PFSK-1 (cell line): ENCODE measurements around the gene SLC43A3.

Experiments used
- FOXP2 ChIP-seq: optimal IDR thresholded peaks from 2 replicates; pipeline ENCODE3; 2011; ENCODE audit warnings: borderline replicate concordance, control low read depth, inconsistent platforms; ENCODE audit not compliant: insufficient read depth; ENCODE audit errors: extremely low read length, extremely low read depth
- POLR2AphosphoS5 ChIP-seq: IDR thresholded peaks from 2 replicates; pipeline ENCODE4 v1.6.1; 2012; ENCODE audit warnings: low read depth, mild to moderate bottlenecking, control low read depth, low read length, moderate library complexity
- REST ChIP-seq, 2 experiments: IDR thresholded peaks; 2 replicates each; pipeline versions ENCODE4 v1.6.1 to v1.8.0; 2011 to 2012; ENCODE audit warnings: low read depth in 2 of 2, low read length in 2 of 2, control low read depth in 1 of 2, inconsistent platforms in 1 of 2, mild to moderate bottlenecking in 1 of 2, moderate library complexity in 1 of 2; ENCODE audit not compliant: insufficient read depth in 1 of 2
- SIN3A ChIP-seq: IDR thresholded peaks from 2 replicates; pipeline ENCODE4 v1.6.1; 2012; ENCODE audit warnings: mild to moderate bottlenecking, low read length, moderate library complexity, borderline replicate concordance; ENCODE audit not compliant: insufficient read depth
- TAF1 ChIP-seq: IDR thresholded peaks from 2 replicates; pipeline ENCODE4 v1.6.1; 2012; ENCODE audit warnings: low read length, control low read depth, borderline replicate concordance; ENCODE audit not compliant: insufficient read depth

SLC43A3 gene

GRCh38 chr11:57370251-57370650, 56.7 kb downstream of the SLC43A3 start:
- TF ChIP-seq POLR2AphosphoS5, result no peak
- TF ChIP-seq REST (IDR thresholded peaks at IDR 0.05; ENCODE audit: insufficient read depth in 1 of 2, low read depth in 2 of 2, low read length in 2 of 2), result no peak
- no peak for TF ChIP-seq SIN3A
- no peak for TF ChIP-seq FOXP2
- TF ChIP-seq TAF1, result no peak

- no peak for TF ChIP-seq SIN3A
- no peak for TF ChIP-seq FOXP2
- TF ChIP-seq TAF1, result no peak
Observed at GRCh38 chr11:57368845-57369232, 58.1 kb downstream of the SLC43A3 start.

GRCh38 chr11:57368106-57368844, 58.6 kb downstream of the SLC43A3 start:
- TF ChIP-seq TAF1, result no peak
- TF ChIP-seq POLR2AphosphoS5, result no peak
- no peak for TF ChIP-seq FOXP2
- TF ChIP-seq SIN3A, result no peak
- no peak for TF ChIP-seq REST (IDR thresholded peaks at IDR 0.05; ENCODE audit: insufficient read depth in 1 of 2, low read depth in 2 of 2, low read length in 2 of 2)

GRCh38 chr11:57364851-57365660, 61.9 kb downstream of the SLC43A3 start:
- TF ChIP-seq FOXP2, result no peak
- no peak for TF ChIP-seq SIN3A
- TF ChIP-seq TAF1, result no peak
- no peak for TF ChIP-seq POLR2AphosphoS5
- TF ChIP-seq REST (IDR thresholded peaks at IDR 0.05; ENCODE audit: insufficient read depth in 1 of 2, low read depth in 2 of 2, low read length in 2 of 2), result no peak

DNA sequence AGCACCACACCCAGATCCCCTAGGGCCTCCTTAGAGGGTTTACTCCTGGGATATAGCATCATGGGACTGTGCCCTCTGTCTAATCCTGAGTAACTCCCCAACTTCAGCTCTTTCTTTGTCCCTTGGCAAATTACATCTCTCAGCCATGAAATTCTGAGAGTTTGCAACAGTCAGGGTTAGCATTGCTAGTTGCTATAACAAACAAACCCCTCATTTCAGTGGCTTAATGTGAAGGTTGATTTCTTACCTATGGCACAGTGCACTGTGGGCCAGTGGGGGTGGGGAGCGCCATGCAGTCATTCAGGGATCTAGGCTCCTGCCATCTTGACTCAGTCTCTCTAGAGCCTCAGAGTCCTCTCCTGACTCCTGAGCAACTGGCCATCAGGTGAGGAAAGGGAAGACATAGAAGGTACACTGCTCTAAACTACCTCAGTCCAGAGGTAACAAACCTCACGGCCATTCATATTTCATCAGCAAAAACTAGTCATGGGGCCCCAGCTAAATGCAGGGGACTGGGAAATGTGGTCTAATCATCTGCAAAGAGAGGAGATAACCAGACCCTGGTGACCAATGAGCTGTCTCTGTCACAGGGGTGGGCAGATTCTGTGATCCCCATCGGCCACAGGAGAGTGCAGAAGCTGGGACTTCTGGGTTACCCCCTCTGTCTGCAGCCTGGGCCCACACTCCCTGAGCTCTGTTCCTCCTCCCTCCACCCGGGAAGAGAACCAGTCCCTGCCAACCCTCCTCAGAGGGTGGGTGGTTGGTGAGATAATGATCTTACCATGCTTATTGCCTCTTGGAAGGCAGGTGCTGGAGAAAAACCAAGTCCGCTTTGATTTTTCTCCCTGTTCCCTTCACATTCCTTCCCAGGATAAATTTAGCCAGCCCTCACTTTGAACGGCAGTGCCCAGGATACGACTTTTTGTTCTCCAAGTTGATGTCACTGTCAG, 63.5 kb downstream of the SLC43A3 start:
- TF ChIP-seq SIN3A (no peak), POLR2AphosphoS5 (no peak), FOXP2 (no peak), REST (IDR thresholded peaks at IDR 0.05; ENCODE audit: insufficient read depth in 1 of 2, low read depth in 2 of 2, low read length in 2 of 2) (no peak), TAF1 (no peak)
